B cell (primary cell): ENCODE measurements around the gene TDRD9.

Experiments used
- CTCF ChIP-seq: fragments of 200-600 bp; IDR thresholded peaks from one replicate; pipeline ENCODE4 v1.8.0; 2022; ENCODE audit warnings: antibody characterized with exemption, mild to moderate bottlenecking
- EZH2 ChIP-seq: IDR thresholded peaks from 2 replicates; pipeline ENCODE4 v1.6.1; 2012; ENCODE audit warnings: borderline replicate concordance, low read depth, mild to moderate bottlenecking, moderate library complexity, low read length; ENCODE audit not compliant: insufficient read depth, poor library complexity, severe bottlenecking

- TF ChIP-seq CTCF, result no peak
- no peak for TF ChIP-seq EZH2
Measured at GRCh38 chr14:104011824-104012517, 83.7 kb downstream of the TDRD9 start.
